GM20431 (cell line): Measurements from ENCODE around the gene CHEK2.
"Not testable (repeated sequence)": the region's sequence is repeated elsewhere in the genome, so short reads cannot be mapped to it uniquely, and the experiment has no call there.

Experiments used
- in situ Hi-C: fragments of 300-500 bp; cut with MseI, MboI; formaldehyde crosslinking; loops from one replicate; pipeline ENCODE4 v1.15.0; 2020; ENCODE audit warnings: low sequenced_read_pairs; ENCODE audit not compliant: unreplicated experiment

Gene CHEK2

DNA sequence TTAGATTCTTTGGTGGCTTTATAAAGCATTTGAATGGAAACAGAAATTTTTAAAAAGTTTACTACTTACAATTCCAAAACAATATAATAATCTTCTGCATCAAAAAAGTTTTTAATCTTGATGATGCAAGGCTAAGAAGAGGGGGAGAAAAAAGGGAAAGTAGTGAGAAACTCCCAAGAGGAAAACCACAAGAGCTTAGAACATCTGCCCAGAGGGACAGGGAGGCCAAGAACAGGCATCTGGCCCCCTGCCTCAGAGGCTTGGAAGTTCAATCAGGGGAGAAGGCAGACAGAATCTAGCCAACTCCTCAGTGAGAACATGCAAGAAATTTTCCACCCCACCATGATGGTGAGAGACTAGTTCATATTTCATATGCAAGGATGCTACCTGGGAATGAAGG is 38.2 kb downstream of the CHEK2 start:
- in situ Hi-C loops = no loop called here

DNA sequence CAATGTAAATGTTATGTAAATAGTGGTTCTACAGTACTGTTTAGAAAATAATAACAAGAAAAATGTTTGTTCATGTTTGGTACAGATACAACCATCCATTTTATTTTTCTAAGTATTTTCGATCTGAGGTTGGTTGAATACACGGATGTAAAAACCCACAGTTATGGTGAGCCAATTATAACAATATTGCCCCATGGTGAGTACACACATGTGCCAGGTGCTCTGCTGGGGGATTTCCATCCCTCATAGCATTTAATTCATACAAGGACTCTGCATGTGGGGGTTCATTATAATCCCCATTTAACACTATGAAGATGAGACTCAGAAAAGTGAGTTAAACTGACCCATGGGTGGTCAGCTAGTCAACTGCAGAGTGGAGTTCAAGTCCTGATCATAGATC is 38.7 kb downstream of the CHEK2 start:
- in situ Hi-C loops = no loop called here

DNA sequence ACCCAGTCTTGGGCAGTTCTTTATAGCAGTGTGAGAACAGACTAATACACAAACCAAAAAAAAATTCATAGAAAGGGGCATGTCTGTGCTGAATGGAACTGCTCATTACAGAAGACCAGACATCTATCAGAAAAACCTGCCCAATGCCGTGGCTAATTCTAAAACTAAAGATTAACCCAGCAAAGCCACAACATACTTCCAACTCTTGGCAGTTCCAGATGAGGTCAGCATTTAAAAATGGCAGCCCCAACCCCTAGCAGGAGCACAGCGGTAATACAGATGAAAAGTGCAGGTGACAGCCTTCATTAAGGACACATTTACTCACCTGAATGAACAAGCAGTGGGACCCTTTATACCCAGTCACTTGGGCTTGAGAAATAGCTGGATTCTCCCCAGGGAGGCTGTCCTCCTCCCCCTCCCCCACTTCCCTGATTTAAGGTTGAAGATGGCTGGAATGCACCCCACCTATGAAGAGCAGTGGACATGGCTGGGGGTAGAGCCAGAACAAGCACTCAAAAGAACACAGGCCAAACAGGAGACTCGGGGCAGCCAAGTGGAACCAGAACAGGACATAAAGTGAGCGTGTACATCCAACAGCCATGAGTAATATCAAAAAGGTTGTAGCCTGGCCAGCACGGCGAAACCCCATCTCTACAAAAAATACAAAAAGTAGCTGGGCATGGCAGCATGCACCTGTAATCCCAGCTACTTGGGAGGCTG is 48.4 kb downstream of the CHEK2 start:
- in situ Hi-C loops = not testable (repeated sequence)

GRCh38 chr22:28689796-28690195 is 51.8 kb downstream of the CHEK2 start:
- in situ Hi-C loops = not testable (repeated sequence)

GRCh38 chr22:28682966-28683365 is 58.7 kb downstream of the CHEK2 start:
- in situ Hi-C loops = not testable (repeated sequence)

GRCh38 chr22:28680813-28681490 is 60.7 kb downstream of the CHEK2 start:
- in situ Hi-C loops = not testable (repeated sequence)

DNA sequence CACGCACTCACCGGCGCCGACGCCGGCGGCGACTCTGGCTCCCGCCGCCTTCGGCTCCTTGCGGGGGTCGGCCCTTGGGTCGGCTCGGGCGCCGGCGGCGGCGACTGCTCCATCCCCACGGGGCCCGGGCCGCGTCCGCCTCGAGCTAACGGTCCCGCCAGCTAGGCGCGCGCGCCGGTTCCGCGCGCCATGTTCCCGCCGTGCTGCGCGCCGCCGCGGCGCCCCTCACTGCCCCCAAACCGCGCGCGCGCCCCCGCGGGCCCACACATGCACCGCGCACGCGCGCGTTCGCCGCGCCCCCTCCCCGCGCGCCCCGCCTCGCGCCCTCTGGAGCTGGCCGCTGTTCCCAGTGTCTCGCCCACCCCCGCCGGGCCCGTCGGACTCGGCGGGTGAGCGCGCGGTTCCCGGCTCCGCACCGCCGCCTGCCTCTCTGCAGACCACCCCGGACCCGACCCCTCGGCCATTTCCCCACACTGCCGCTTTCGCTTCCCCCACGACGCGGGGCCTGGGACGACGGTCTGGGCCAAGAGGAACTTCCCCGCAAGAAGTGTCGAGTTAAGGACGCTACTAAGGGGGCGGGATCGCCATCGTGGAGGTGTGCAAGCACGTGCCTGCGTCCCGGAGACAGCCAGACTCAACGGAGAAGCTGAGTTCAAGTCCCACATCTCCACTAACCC is 61.9 kb downstream of the CHEK2 start, which contains the start of gene TTC28:
TTC28 (minus strand) TSS at position 230 of the 677 bp plus-strand sequence; CDS start at position 113, 117 bp downstream.
- in situ Hi-C loops = not testable (repeated sequence)

DNA sequence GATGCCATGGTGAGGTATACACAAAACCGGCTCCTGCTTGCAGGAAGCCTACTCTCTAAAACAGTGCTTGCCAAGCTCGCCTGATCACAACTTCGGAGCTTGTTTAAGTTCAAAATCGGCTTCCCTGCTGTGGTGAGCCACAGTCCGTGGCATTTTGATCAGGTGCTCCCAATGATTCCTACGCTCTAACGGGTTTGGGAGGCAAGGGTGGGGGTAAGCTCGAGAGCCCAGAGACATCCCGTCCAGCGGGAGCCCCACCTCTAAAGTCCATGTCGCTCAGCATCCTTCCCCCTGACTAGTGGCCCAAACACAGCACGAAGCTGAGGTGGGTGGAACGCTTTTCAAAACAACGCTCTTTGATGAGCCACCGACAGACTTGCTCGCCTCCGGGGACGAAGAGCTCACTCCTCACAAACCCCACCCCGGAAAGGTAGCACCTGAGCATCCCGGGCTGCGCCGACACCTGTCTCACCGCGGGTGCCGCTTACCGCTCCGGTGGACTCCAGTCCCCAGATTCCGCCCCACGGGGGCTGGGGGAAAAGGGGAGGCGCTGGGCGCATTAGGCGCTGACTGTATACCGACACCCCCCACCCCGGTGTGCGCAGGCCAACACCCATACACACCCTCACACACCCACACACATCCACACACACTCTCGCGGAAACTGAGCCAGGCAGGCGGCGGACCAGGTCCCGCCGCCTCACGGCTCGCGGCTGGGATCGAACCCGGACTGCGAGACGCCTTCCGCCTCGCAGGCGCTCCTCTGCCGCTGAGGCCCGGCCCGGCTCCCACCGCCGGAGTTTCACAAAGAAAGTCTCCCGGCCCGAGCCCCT is 62.6 kb downstream of the CHEK2 start:
- in situ Hi-C loops = not testable (repeated sequence)

- in situ Hi-C loops = not testable (repeated sequence)
Observed at GRCh38 chr22:28678170-28678569, 63.5 kb downstream of the CHEK2 start.

DNA sequence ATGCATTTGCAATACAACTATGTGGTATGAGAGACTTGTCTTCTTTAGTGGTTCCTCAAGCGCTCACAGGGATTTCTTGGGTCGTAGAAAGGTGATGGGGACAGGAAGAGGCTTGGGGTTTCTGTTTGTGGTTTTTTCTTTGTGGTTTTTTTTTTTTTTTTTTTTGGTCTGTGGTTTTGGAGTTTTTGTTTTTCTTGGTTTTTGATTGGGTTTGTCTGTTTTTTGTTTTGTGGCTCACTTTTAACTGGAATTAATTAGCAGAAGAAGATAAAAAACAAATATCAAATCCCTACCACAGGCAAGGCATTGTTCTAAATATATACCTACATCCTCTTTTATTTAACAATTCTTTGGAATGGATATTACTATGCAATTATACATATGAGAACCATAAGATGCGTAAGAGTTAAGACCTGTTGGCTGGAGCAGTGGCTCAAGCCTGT is 67.5 kb downstream of the CHEK2 start:
- in situ Hi-C loops = no loop called here

DNA sequence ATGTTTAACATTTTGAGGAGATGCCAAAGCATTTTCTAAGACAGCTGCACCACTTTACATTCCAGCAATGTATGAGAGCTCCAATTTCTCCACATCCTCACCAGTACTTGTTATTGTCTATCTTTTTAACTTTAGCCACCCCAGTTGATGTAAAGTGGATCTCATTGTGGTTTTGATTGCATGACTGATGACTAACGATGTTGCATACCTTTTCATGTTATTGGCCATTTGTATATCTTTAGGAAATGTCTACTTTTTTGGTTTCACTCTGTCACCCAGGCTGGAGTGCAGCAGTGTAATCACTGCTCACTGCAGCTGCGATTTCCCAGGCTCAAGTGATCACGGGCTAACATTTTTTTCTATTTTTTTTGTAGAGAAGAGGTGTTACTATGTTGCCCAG is 70.9 kb downstream of the CHEK2 start:
- in situ Hi-C loops = no loop called here

DNA sequence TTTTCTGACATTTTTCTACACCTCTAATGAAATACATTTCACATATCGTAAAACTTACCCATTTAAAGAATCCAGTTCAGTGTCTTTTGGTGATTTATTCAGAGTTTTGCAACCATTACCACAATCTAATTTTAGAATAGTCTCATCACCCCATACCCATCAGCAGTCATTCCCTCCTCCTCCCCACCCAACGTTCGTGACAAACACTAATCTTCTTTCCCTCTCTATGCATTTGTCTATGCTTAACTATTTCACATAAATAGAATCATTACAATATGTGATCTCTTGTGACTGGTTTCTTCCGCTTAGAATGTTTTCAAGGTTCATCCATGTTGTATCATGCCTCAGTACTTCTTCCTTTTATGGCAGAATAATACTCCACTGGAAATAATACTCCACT is 71.5 kb downstream of the CHEK2 start:
- in situ Hi-C loops = no loop called here

- in situ Hi-C loops = no loop called here
Observed at GRCh38 chr22:28669387-28669786, 72.2 kb downstream of the CHEK2 start.

- in situ Hi-C loops = not testable (repeated sequence)
Observed at GRCh38 chr22:28663569-28663942, 78.1 kb downstream of the CHEK2 start.

- in situ Hi-C loops = no loop called here
Observed at GRCh38 chr22:28658448-28658847, 83.2 kb downstream of the CHEK2 start.

GRCh38 chr22:28656181-28656580 is 85.4 kb downstream of the CHEK2 start:
- in situ Hi-C loops = no loop called here

DNA sequence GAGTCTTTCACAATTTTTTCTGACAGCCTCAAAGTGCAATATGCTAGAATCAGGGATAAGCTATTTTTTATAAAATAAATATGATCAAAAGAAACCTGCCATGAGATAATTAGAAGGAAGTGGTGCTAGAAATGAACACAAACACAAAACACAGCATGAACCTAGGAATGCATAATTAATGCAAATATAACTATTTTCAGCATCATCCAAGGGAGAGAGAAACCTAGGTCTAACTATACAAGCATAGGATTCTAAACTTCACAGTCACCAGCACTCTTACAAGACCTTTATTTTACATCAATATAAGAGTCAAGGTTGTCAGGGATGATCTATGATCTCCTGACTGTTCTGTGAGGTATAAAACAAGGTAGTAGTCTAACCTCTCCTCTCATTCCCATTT is 91.2 kb downstream of the CHEK2 start:
- in situ Hi-C loops = no loop called here

GRCh38 chr22:28648792-28649191 is 92.8 kb downstream of the CHEK2 start:
- in situ Hi-C loops = no loop called here

- in situ Hi-C loops = no loop called here
Observed at GRCh38 chr22:28647216-28647615, 94.4 kb downstream of the CHEK2 start.

DNA sequence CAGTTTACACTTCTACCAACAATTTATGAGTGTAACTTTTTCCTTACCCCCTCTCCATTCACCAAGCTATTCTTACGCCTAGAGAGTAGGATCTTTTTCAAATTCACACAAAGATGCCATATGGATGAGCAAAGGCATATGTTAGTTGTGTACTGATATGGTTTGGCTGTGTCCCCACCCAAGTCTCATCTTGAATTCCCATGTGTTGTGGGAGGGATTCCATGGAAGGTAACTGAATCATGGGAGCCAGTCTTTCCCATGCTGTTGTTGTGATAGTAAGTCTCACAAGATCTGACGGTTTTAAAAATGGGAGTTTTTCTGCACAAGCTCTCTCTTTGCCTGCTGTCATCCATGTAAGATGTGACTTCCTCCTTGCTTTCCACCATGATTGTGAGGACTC is 102.3 kb downstream of the CHEK2 start:
- in situ Hi-C loops = no loop called here
